ENCODE measurements around the gene ZDHHC3.

DNA sequence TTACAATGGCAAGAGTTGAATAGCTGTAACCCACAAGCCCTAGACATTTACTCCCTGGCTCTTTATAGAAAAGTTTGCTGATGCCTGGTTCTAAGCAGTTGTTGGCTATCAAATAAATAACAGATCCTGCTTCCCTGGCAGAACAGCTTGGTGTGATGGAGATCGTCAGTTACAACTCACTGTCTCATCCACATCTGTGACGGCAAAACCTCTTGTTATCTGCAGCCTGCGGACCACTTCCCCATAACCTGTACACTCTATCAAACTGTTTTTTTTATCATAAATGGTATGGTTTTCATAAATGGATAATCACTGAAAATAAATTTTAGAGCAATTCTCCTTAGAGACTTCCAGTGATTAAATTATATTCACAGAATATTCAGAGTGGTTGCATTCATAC is 14.1 kb downstream of the ZDHHC3 start:
- TF ChIP-seq, protein P1, sequence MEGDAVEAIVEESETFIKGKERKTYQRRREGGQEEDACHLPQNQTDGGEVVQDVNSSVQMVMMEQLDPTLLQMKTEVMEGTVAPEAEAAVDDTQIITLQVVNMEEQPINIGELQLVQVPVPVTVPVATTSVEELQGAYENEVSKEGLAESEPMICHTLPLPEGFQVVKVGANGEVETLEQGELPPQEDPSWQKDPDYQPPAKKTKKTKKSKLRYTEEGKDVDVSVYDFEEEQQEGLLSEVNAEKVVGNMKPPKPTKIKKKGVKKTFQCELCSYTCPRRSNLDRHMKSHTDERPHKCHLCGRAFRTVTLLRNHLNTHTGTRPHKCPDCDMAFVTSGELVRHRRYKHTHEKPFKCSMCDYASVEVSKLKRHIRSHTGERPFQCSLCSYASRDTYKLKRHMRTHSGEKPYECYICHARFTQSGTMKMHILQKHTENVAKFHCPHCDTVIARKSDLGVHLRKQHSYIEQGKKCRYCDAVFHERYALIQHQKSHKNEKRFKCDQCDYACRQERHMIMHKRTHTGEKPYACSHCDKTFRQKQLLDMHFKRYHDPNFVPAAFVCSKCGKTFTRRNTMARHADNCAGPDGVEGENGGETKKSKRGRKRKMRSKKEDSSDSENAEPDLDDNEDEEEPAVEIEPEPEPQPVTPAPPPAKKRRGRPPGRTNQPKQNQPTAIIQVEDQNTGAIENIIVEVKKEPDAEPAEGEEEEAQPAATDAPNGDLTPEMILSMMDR (conservative IDR thresholded peaks at IDR 0.05; ENCODE audit: low read depth, low read length): no peak
- TF ChIP-seq EZH2 (IDR thresholded peaks at IDR 0.05; ENCODE audit: low read length, unreplicated experiment) (no peak), EZH2phosphoT487 (IDR thresholded peaks at IDR 0.05; ENCODE audit: borderline replicate concordance, low read length) (no peak)

All from PC-3 (cell line).